GM19193 (cell line): ENCODE measurements around the gene PLA2G4B.

Source experiments
- POLR2A ChIP-seq: IDR thresholded peaks from 4 replicates; pipeline ENCODE4 v1.6.1; 2011; ENCODE audit not compliant: insufficient read depth, insufficient read length; ENCODE audit errors: extremely low read depth

Gene PLA2G4B, protein sequence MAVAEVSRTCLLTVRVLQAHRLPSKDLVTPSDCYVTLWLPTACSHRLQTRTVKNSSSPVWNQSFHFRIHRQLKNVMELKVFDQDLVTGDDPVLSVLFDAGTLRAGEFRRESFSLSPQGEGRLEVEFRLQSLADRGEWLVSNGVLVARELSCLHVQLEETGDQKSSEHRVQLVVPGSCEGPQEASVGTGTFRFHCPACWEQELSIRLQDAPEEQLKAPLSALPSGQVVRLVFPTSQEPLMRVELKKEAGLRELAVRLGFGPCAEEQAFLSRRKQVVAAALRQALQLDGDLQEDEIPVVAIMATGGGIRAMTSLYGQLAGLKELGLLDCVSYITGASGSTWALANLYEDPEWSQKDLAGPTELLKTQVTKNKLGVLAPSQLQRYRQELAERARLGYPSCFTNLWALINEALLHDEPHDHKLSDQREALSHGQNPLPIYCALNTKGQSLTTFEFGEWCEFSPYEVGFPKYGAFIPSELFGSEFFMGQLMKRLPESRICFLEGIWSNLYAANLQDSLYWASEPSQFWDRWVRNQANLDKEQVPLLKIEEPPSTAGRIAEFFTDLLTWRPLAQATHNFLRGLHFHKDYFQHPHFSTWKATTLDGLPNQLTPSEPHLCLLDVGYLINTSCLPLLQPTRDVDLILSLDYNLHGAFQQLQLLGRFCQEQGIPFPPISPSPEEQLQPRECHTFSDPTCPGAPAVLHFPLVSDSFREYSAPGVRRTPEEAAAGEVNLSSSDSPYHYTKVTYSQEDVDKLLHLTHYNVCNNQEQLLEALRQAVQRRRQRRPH

DNA sequence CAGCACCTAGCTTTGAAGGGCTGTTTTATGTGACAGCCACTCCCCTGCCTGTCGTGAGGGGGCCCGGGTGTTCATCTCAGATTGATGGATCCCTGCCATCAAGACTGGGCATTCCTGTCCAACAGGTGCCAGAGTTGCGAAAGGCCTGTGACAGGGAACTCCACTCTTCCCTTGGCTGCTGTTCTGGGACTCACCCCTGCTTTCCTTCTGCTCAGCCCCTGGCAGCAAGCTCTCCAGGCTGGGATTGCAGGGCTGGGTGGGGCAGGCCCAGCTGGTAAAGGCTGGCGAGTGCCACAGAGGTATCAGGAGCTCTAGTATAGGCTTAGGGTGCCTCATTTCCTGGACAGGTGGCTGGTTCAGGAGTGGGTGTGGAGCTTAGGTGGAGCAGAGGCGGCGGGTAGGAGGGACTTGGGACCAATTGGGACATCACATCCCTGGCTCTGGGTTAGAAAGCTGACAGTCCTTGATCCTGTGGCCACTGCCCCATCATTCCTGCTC lies at the start of gene PLA2G4B:
PLA2G4B (plus strand) TSS at position 448 of the 498 bp plus-strand sequence. CDS start 67 bp downstream, outside the sequence.
- TF ChIP-seq POLR2A = no peak

DNA sequence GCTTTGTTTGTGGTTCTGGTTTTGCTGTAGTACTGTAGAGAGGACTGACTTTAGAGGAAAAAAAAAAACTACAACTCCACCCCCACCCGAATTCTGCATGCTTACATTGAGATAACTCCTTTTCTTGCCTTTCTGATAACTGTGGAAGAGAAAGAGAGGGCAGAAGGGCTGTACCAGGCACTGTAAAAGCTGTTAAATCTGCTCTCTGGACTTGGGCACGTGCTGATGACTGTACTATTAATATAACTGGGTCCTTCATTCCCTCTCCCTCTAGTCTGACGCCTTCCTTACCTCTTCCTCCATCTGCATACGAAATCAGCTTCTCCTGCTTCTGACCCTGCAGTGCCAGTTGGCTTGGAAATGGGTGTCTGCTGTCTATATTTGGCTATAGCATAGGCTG lies 49.4 kb upstream of the PLA2G4B start:
- TF ChIP-seq POLR2A = no peak

DNA sequence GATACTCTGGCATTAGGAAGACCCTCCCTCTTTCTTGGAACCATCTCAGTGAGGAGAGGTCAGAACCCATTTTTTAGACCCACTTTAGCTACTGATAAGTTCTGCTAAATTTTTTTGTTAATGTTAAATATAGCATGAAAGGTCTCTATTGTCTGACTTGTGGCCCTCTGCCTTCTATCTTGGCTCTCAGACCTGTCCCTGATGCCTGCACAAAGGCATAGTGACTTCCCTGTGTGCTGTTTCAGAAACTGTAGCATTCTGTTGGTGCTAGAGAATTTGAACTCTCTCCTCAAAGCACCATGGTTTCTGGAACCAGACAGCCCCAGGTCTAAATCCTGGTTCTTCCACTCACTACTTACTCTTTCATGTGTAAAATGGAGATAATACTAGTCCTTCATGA lies 49.0 kb upstream of the PLA2G4B start:
- TF ChIP-seq POLR2A = no peak

DNA sequence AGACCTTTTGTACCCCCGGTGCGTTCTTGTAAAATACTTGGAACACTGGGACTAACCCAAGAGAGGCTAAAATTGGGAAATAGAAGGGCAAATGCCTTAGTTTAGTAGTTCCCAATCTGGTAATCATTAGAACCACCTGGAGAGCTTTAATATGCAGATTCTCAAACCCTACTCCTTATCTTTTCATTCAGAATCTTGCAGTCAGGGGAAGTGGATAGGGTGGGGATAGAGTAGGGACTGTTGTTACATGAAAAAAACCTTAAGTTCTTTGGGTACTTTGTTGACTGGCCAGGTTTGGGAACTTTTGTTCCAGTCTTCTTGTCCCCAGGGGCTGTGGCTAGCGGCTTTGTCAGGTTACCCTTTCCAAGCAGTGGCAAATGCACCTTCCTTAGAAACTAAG lies 48.5 kb upstream of the PLA2G4B start:
- TF ChIP-seq POLR2A = no peak

DNA sequence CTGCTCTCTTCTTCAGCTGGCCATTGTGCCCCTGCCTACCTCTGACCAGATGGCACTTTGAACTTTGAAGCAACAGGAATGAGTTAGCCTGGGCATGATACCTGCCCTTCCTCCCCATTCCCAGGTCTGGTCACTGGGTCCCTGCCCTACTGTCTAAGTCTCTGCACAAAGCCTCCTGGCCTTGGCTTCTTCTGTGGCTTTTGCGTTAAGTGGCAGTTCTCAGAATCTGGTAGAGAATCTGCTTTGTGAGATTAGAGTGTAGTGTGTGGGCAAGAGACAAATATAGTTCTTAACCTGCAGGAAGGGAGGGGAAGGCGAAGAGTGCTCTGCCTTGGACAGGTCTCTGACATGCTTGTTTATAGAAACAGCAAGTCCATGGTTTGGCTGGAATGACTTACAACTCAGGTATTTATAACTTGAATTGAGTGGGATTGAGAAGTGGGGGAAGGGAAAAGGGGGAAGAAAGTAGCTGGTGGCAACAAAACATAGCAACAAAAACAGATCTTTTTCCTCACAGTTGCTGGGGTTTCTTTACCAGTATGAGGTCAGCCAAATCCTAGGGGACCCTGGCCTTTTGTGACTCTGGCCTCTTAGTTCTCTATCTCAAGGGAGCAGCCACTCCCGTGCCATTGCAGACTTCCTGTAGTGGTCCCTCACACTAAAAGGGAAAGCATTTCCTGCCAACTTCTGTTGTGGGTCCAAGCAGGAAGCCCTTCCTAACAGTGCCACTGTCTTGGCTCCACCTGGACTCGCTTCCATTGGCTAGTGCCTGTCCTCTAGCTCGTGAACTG lies 47.7 kb upstream of the PLA2G4B start:
- TF ChIP-seq POLR2A = no peak

DNA sequence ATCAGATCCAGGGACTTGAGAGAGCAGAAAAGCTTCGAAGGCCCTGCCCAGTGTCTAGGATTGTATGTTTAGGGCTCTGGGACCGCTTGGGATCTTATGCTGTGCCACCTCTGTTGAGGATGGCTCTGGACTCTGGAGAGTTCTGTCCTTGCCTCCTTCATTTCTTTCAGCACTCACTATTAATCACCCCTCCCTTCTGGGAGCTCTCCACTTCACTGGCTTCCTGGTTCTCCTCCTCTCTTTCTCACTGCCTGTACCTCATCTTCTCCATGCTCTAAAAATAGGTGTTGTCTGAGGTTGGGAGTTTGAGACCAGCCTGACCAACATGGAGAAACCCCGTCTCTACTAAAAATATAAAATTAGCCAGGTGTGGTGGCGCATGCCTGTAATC lies 47.1 kb upstream of the PLA2G4B start:
- no peak for TF ChIP-seq POLR2A

DNA sequence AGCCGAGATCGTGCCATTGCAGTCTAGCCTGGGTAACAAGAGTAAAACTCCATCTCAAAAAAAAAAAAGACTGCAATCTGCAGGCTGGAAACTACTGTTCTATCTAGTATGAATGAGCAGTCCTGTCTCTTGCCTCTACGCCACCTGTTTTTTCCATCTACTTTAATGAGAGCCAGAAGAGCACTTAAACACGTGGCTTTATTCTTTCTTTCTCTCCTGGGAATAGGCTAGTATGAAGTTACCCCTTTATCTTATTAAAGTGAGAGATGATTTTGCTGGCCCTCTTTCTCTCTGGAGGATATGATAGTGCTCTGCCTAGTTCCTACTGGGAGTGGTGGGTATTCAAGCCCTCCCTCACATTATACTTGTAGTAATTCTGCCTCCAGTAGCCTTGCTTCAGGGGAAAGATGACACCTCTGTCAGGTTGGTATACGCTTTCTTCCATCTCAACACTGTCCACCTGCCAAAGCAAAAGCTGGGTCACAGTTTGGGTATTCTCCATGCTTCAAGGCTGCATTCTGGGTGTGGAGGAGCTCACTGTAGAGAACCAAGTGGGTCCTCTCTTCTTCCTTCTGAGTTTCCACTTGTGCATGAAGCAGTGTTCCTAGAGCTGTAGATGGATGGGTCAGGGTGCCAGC lies 46.5 kb upstream of the PLA2G4B start:
- TF ChIP-seq POLR2A = no peak

DNA sequence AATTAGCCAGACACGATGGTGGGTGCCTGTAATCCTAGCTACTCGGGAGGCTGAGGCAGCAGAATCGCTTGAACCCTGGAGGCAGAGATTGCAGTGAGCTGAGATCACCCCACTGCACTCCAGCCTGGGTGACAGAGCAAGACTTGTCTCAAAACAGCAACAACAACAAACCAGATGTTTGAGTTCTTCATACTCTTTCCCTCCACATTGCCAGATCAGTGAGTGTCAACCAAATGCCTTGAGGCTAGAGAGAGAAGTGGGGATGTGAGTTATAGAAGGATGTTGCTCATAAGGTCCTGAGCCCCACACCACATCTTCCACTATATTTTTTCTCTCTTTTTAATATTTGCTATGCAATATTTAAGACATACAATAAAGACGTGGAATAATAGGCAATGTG lies 44.6 kb upstream of the PLA2G4B start:
- no peak for TF ChIP-seq POLR2A

DNA sequence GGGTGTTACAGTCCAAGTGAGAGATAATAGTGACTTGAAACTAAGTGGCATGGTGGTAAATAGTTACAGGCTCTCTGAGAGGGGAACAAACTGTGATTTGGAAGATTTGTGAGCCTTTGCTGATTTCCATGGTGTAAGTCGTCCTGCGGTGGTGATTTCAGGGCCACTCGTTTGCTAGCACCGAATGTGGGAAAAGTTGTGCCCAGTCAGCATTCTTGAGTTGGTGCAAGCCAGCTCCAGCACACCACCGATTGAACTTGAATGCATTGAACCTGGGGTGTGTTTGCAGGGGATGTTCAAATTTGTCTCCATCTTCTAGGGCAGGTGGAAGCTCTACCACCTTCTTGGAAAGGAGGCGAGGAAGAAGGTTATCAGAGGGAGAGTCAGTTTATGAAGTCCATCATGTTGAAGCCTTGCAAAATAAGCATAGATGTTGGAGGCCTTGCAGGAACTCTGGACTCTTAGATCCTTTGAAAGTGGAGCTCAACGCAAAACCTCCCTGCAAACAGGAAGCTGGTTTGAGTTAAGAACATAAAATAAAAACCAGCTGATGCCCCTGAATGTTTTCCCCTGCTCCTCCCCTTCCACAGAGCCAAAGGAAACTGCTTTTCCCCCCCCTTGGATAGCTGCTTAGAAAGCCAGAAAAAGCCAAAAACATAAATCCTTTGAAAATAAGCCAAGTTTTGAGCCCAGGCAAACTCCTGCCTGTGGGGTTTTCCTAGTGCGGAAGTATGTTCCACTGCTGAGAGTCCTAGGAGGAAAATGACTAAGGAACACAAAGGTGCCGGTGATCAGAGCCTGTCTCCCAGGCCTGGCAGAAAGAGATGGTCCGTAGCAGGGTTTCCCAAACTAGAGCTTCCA lies 42.4 kb upstream of the PLA2G4B start:
- TF ChIP-seq POLR2A = no peak

DNA sequence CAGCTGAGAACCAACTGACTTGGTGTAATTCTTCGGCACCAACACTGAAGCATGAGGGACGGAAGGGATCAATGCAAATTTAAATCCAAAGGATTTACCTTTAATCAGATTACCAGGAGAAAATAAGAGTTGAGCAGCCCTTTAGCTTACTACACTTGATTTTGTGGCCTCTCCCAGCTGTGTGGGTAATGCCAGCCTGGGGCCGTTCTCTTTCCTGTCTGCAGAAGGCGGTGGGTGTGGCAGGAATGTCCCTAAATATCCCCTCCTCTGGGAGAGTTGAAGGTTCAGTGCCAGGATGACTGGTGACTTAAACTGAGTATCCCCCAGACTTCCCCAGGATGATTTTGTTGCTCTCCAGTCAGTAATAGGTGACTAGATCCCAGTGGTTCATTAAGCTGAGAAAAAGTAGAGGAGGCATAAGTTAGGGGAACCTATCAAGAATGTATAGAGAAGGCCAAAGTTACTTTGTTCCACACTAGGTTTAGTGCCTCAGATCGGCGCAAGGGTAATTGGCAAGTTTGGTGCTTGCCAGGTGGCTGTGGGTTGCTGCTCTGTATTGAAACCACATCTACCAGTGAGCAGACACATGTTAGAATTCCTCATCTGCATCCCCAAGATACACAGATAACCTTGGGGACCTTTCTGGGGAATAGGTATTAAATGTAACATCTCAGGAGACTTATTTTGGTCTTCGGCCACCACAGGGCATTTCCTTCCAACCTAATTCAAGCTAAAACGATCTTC lies 41.3 kb upstream of the PLA2G4B start:
- TF ChIP-seq POLR2A = no peak

DNA sequence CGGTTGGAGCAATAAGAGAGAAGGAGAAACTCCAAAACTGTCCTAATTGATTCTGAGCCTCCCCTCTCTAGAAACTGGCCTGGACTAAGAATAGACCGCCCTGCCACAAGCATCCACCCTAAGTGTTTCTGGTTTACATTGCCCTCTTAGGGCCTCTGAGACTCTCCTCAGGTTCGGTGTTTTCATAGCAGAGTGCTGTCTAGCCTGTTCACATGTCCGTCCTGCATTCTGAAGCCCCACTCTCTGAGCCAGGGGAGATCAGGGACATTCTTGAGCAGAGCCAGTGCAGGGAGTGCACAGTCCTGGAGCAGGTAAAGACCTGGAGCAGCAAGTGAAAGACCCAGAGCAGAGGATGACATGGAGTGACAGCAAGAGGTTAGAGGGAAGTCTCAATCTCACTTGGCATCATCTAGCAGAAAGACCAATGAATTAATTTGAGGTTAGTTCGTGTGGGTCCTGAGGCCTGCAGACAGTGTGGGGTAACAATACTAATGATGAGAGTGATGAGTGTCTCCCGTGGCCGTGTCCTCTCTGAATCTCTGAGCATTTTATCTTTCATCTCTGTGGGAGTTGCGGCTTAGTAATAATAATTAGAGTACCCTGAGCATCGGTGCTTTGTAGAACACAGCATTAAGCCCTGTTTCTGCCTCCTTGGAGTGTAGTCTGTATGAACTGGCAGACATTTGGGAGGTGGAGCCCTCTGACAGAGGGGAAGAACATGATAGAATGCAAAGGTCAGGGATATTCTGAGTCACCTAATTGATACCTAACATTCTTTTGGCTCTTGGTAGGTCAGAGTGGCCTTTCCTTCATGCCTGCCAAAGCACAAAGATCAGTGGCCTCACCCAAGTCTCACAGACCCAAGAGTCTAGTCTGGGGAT lies 39.8 kb upstream of the PLA2G4B start:
- no peak for TF ChIP-seq POLR2A

DNA sequence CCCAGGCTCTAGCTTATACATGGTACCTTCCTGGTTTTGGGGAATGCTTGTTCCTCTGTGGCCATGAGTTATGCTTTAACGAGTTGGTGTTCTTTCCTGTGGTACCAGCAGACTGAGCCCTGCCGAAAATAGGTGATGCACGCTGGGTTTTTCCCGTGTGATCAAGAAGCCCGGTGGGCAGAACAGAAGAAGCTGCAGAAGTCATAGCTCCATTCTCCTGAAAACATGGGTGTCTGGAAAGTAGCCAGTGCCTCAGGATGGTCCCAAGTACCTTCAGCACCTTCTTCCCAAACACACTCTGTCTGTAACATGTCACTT lies 39.2 kb upstream of the PLA2G4B start:
- no peak for TF ChIP-seq POLR2A
